Measurements from ENCODE around the gene TTC39A. TPM values are rescaled to one million over a fixed set of nuclear protein-coding genes. Genes with fewer than 3 reads are reported as not detected.

The TTC39A gene
- total RNA-seq, 1 donor from 2014 or later: 11.5 TPM

- Histone ChIP-seq H3K27me3 (no peaks in the 10 kb centered on the region), H3K27ac (no peak overlapping the region), H3K9me3 (no peaks in the 10 kb centered on the region), H3K36me3 (no peaks in the 10 kb centered on the region), H3K4me1 (no peaks in the 10 kb centered on the region), H3K4me3 (no peak overlapping the region)
- intact Hi-C loops (cut with DNase I): no loop called here
- no peak for DNase-seq (ENCODE audit: extremely low spot score in 2 of 2)
- TF ChIP-seq, protein P1, sequence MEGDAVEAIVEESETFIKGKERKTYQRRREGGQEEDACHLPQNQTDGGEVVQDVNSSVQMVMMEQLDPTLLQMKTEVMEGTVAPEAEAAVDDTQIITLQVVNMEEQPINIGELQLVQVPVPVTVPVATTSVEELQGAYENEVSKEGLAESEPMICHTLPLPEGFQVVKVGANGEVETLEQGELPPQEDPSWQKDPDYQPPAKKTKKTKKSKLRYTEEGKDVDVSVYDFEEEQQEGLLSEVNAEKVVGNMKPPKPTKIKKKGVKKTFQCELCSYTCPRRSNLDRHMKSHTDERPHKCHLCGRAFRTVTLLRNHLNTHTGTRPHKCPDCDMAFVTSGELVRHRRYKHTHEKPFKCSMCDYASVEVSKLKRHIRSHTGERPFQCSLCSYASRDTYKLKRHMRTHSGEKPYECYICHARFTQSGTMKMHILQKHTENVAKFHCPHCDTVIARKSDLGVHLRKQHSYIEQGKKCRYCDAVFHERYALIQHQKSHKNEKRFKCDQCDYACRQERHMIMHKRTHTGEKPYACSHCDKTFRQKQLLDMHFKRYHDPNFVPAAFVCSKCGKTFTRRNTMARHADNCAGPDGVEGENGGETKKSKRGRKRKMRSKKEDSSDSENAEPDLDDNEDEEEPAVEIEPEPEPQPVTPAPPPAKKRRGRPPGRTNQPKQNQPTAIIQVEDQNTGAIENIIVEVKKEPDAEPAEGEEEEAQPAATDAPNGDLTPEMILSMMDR (IDR thresholded peaks at IDR 0.05): no peak
Observed at GRCh38 chr1:51284487-51284954, 45.8 kb downstream of the TTC39A start.

- Histone ChIP-seq H3K27ac (no peak overlapping the region), H3K36me3 (peaks cover 0 to 5% of the 10 kb centered on the region in 2 donors), H3K4me3 (no peak overlapping the region), H3K9me3 (no peaks in the 10 kb centered on the region), H3K4me1 (no peaks in the 10 kb centered on the region), H3K27me3 (no peaks in the 10 kb centered on the region)
- DNase-seq (ENCODE audit: extremely low spot score in 2 of 2): no peak
- intact Hi-C loops (cut with DNase I): no loop called here
- TF ChIP-seq POLR2A (IDR thresholded peaks at IDR 0.05): no peak
- TF ChIP-seq POLR2AphosphoS5 (IDR thresholded peaks at IDR 0.05; ENCODE audit: insufficient read depth in 1 of 2, low read depth in 1 of 2): no peak
- TF ChIP-seq, protein P1 (IDR thresholded peaks at IDR 0.05): no peak
Observed at GRCh38 chr1:51283979-51284378, 46.4 kb downstream of the TTC39A start.

DNA sequence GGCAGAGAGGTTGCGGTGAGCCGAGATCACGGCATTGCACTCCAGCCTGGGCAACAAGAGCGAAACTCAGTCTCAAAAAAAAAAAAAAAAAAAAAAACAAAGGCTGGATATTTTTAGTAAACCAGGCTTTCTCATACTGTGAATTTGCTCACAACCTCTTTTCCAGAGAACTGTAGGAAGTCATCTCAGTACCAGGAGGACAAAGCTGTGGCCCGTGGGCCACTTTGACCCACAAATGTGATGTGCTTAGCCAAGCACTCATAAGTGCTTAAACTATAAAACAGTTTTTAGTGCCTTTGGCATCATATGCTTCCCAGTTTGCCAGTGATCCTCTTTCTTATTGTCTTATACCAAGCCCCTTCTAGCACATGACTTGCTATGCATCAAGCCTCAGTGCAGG lies 47.8 kb downstream of the TTC39A start:
- H3K27ac ChIP-seq: no peak overlapping the region
- no peak overlapping the region for H3K4me3 ChIP-seq
- no peaks in the 10 kb centered on the region for H3K4me1 ChIP-seq
- H3K36me3 ChIP-seq: peaks cover 0 to 5% of the 10 kb centered on the region in 2 donors
- no peaks in the 10 kb centered on the region for H3K27me3 ChIP-seq
- intact Hi-C loops (cut with DNase I): no loop called here
- TF ChIP-seq POLR2A (IDR thresholded peaks at IDR 0.05) (no peak), POLR2AphosphoS5 (IDR thresholded peaks at IDR 0.05; ENCODE audit: insufficient read depth in 1 of 2, low read depth in 1 of 2) (no peak)
- TF ChIP-seq, protein P1 (IDR thresholded peaks at IDR 0.05): no peak
- no peaks in the 10 kb centered on the region for H3K9me3 ChIP-seq
- no peak for DNase-seq (ENCODE audit: extremely low spot score in 2 of 2)

- DNase-seq (ENCODE audit: extremely low spot score in 2 of 2): no peak
- no peaks in the 10 kb centered on the region for H3K4me1 ChIP-seq
- no peak overlapping the region for H3K4me3 ChIP-seq
- H3K27ac ChIP-seq: no peak overlapping the region
- intact Hi-C loops (cut with DNase I): no loop called here
- no peak for TF ChIP-seq POLR2AphosphoS5 (IDR thresholded peaks at IDR 0.05; ENCODE audit: insufficient read depth in 1 of 2, low read depth in 1 of 2)
- TF ChIP-seq, protein P1 (IDR thresholded peaks at IDR 0.05): no peak
- TF ChIP-seq POLR2A (IDR thresholded peaks at IDR 0.05): no peak
- no peaks in the 10 kb centered on the region for H3K9me3 ChIP-seq
- no peaks in the 10 kb centered on the region for H3K27me3 ChIP-seq
- H3K36me3 ChIP-seq: peaks cover 0 to 5% of the 10 kb centered on the region in 2 donors
Observed at GRCh38 chr1:51281807-51282206, 48.6 kb downstream of the TTC39A start.

DNA sequence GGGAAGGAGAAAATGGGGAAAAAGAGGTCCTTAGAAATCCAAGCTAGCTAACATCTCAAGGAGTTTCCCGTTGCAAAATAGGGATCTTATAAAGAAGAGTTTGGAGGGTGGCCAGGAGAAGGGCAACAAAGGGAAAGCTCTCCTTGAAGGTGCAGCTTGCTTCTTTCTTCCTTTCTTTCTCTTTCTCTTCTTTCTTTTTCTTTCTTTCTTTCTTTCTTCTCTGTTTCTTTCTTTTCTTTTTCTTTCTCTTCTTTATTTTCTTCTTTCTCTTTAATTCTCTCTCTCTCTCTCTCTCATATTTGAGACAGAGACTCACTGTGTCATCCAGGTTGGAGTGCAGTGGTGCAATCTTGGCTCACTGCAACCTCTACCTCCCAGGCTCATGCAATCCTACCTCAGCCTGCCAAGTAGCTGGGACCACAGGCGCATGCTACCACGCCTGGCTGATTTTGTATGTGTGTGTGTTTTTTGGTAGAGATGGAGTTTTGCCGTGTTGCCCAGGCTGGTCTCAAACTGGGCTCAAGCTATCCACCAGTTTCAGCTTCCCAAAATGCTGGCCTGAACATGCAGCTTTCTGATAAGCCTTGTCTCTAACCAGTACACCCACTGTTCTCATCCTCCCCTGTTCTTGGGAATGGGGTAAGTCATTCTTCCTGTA lies 49.9 kb downstream of the TTC39A start:
- intact Hi-C loops (cut with DNase I): no loop called here
- no peak for DNase-seq (ENCODE audit: extremely low spot score in 2 of 2)

More for the DNA sequence above, 49.9 kb downstream of the TTC39A start:
- H3K36me3 ChIP-seq: peaks cover 0 to 5% of the 10 kb centered on the region in 2 donors
- no peak for TF ChIP-seq POLR2AphosphoS5 (IDR thresholded peaks at IDR 0.05; ENCODE audit: insufficient read depth in 1 of 2, low read depth in 1 of 2)
- TF ChIP-seq, protein P1 (IDR thresholded peaks at IDR 0.05): no peak
- TF ChIP-seq POLR2A (IDR thresholded peaks at IDR 0.05): no peak
- no peak overlapping the region for H3K27ac ChIP-seq
- H3K4me1 ChIP-seq: no peaks in the 10 kb centered on the region
- no peak overlapping the region for H3K4me3 ChIP-seq
- no peaks in the 10 kb centered on the region for H3K9me3 ChIP-seq
- H3K27me3 ChIP-seq: no peaks in the 10 kb centered on the region

Measured in vagina (tissue), 2 donors.